IPS-NIHi7 (cell line): Measurements from ENCODE around the gene C2orf76.
"Not testable (repeated sequence)": the region's sequence is repeated elsewhere in the genome, so short reads cannot be mapped to it uniquely, and the experiment has no call there.

ENCODE experiments used
- DNase-seq: peaks from one replicate; pipeline ENCODE4 v3.0.0; 2012; ENCODE audit warnings: mixed read lengths; ENCODE audit errors: extremely low spot score

The C2orf76 gene

DNA sequence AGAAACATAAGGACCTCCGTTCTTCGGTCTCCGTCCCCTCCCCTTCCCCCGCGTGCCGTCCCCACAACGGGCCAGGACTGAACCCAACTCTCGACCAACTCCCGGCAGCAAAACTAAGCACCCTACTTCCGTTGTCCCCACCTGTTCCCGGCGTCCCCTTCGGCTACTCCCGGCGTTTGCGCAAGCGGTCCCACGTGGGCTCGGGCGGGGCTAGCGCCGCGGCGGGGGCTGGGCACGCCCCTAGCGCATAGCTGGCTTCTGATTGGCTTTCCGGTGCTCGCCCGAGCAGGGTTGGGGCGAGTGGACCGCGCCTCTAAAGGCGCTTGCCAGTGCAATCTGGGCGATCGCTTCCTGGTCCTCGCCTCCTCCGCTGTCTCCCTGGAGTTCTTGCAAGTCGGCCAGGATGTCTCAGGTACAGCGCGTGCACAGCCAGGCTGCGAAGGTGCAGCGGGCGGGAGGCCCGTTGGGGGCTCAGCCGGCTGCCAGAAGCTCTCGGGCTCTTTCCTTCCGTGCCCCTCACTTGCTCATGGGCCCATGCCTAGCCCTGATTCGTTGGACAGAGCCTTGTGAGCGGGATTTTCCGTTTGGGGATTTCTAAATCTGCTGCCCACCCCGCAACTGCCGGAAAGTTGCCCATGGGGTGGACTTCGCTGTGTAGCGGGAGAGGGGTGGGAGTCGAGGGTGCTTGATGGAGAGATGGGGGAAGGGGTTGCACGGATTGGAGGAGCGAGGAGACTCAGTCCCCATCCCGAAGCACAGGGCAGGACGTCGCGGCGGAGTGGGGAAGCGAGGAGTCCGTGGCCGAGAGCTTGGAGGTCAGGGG is at the start of gene C2orf76, which contains the start of gene DBI:
C2orf76 (minus strand) TSS at position 186 of the 823 bp plus-strand sequence. CDS start 26,875 bp downstream, outside the sequence.
DBI (plus strand) TSS at position 329 of the 823 bp plus-strand sequence; CDS start at position 404, 75 bp downstream.
- DNase-seq, result peak; percentile 99

- DNase-seq, result no peak
These were observed 49.0 kb upstream of the C2orf76 start for GRCh38 chr2:119415630-119416029.

GRCh38 chr2:119414894-119415293 is 48.3 kb upstream of the C2orf76 start:
- no peak for DNase-seq

GRCh38 chr2:119409506-119409905 is 42.9 kb upstream of the C2orf76 start:
- DNase-seq, result no peak

DNA sequence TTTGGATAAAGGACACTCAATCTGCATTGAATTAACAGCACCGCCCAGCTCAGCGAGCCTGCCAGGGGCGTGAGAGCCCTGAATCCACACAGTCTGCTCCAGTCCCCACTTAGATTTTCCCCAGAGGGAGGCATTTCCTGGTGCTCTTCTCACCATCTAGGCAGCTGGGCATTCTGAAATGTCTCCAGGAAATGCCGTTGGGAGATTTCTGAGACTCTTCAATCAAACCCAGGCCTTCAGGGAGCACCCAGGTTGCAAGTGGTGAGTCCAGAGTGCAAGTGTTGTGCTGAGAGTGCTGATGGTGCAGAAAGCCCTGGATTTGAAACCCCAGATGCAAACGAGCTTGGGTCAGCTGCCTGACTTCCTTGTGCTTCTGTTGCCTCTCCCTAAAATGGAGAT is 41.6 kb upstream of the C2orf76 start:
- peak; percentile 61 for DNase-seq

GRCh38 chr2:119407430-119408220 is 41.0 kb upstream of the C2orf76 start:
- peak; percentile 82 for DNase-seq

GRCh38 chr2:119405151-119405550 is 38.5 kb upstream of the C2orf76 start:
- DNase-seq, result no peak

GRCh38 chr2:119403618-119404017 is 37.0 kb upstream of the C2orf76 start:
- DNase-seq, result not testable (repeated sequence)

DNA sequence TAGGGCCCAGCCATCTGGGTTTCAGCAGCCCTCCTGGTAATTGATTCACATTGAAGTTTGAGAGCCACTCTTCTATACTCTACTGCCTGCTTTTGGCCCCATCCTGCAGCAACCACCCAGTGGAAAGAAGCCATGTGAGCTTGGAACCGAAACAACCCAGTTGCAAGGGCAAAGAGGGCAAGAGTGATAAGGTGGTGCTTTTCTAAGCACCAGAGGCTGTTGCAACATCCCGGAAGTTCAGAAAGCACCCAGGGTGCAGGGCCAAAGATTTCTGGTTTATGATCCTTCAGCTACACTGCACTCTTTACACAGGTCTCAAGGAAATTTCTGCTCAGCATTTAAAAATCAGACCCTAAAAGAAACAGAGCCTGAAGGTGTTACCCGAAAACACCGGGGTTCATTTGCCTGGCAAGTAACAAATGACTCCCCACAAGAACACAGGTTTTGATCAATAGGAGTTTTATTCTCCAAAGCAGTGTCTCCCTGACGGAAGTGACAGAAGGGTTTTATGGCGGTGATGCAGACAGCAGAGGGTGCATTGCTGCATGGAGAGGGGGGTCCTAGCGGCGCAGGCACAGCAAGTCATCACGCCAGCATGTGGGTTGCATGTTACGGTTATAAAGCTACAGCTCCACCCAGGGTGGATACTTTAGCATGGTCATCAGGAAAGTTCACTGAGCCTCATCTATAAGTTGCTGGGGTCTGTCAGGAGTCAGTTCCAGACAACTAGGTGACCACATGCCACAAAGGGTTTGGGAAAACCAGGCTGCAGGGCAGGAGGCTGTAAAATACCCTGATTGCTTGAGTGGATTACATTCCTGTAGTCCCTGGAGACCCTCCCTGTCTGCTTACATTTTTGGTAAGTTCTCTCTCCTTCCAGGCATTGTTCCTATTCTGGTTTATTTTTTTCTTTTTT is 36.3 kb upstream of the C2orf76 start:
- DNase-seq, result no peak

DNA sequence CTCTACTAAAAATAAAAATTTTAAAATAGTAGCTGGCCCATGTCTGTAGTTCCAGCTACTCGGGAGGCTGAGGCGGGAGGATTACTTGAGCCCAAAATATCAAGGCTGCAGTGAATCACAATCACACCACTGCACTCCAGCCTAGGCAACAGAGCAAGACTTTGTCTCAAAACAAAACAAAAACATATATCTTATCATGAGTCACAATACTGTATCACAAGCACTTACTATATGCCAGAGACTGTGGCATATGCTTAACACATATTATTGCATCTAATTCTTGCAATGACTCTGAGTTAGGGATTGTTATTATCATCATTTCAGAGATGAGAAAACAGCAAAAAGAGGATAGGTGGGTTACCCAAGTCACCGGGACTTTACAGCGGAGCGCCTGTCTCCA is 35.5 kb upstream of the C2orf76 start:
- no peak for DNase-seq

GRCh38 chr2:119397196-119397595 is 30.6 kb upstream of the C2orf76 start:
- DNase-seq, result no peak

GRCh38 chr2:119393971-119394748 is 27.5 kb upstream of the C2orf76 start:
- DNase-seq, result no peak

GRCh38 chr2:119389615-119390306 is 23.1 kb upstream of the C2orf76 start:
- no peak for DNase-seq

- no peak for DNase-seq
These were observed 20.9 kb upstream of the C2orf76 start for GRCh38 chr2:119387381-119388129.

GRCh38 chr2:119385466-119385865 is 18.8 kb upstream of the C2orf76 start:
- DNase-seq, result no peak

GRCh38 chr2:119384971-119385370 is 18.3 kb upstream of the C2orf76 start:
- no peak for DNase-seq

DNA sequence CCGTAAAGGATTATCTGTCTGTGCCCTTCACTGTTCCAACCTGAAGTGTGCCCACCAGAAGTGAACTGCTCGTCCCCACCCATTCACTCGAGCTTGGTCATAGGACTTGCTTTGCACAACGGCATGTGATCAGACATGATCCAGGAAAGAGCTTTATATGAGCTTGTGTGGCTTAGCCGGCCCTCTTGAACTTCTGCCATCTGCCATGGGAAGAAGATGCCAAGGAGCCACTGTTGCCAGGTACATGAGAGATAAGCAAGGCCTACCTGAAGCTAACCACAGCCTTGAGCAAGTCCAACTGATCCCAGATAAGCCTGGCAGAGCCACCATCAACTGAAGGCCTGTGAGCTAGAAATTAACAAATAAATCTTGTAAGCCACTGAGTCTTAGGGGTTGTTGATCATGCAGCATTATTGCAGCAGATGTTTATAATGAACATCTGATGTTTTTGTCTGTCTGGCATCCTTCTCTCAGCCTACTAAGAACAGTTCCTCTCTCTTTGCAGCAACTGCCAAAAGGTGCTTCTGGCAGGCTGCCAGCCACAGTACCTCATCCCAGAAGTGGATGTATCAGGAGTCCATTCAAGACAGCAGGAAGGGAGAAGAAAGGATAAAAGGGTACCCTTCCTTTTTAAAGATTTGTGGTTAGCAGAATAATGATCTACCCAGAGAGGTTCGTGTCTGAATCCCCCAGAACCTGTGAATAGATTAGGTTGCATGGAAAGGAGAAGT is 16.9 kb upstream of the C2orf76 start:
- DNase-seq, result no peak

GRCh38 chr2:119378566-119378965 is 11.9 kb upstream of the C2orf76 start:
- no peak for DNase-seq

- no peak for DNase-seq
These were observed 11.3 kb upstream of the C2orf76 start for GRCh38 chr2:119377993-119378345.
